ENCODE measurements around the gene OR51B2. TPM values are rescaled to one million over a fixed set of nuclear protein-coding genes. Genes with fewer than 3 reads are reported as not detected.

OR51B2 gene
- total and polyA plus RNA-seq, 10 of the 15 experiments (the other 5 are each of a cell fraction or from before 2014, with no cell fraction given): 0.29 TPM; not detected in 9

DNA sequence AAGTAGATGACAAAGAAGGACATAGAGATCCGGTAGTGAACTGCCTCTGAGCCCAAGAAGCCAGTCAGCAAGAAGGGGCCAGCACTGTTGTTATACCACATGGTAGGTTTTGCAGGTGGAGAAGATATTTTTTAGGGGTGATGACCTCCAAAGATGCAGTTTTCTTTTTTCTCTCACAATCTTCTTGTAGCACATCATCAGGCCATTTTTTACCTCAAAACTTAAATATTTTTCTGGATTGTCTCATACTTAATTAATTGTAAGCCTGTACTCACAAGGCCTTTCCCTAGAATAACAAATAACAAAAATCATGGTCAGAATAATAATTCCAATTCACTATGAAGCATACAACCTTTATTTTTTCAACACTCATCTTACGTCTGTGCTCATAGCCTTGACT is 22.3 kb downstream of the OR51B2 start, which contains the start of gene OR51B4:
TSS of gene OR51B4 (minus strand) at position 101 of the 400 bp plus-strand sequence. CDS start at position 101, 0 bp downstream.
- H3K27me3 ChIP-seq (replicated peaks in 1 of 2; ENCODE audit: control insufficient read depth in 2 of 2, insufficient read depth in 2 of 2, low read length in 1 of 2): no peaks in the 10 kb centered on the region; a peak in 1 of 4 replicates

GRCh38 chr11:5300251-5300650 is 23.8 kb downstream of the OR51B2 start:
- ATAC-seq (no peak), FAIRE-seq (no peak), DNase-seq (ENCODE audit: low read depth, low spot score) (no peak)
- intact Hi-C loops (cut with micrococcal nuclease; ENCODE audit: unreplicated experiment): no loop called here
- H3K4me3 ChIP-seq: no peak overlapping the region
- no peak overlapping the region for H2AFZ ChIP-seq (ENCODE audit: control insufficient read depth, low read depth, low read length)
- H4K20me1 ChIP-seq (ENCODE audit: control insufficient read depth, insufficient read depth): no peaks in the 10 kb centered on the region
- H3K9me3 ChIP-seq (replicated peaks; ENCODE audit: control insufficient read depth, insufficient read depth, low read length): no peaks in the 10 kb centered on the region
- in situ Hi-C loops (cut with MboI): no loop called here
- no peak overlapping the region for H3K4me2 ChIP-seq (ENCODE audit: control insufficient read depth, insufficient read depth)
- H3K27me3 ChIP-seq (replicated peaks in 1 of 2; ENCODE audit: control insufficient read depth in 2 of 2, insufficient read depth in 2 of 2, low read length in 1 of 2): no peaks in the 10 kb centered on the region
- TF ChIP-seq TCF12 (IDR thresholded peaks at IDR 0.05; ENCODE audit: low read depth, low read length) (no peak), MEF2B (IDR thresholded peaks at IDR 0.05; ENCODE audit: partially characterized antibody, poor library complexity, severe bottlenecking) (no peak), USF1 (IDR thresholded peaks at IDR 0.05; ENCODE audit: borderline replicate concordance, extremely low read length, insufficient read depth, low read depth, low read length) (no peak)
- H3K9ac ChIP-seq (ENCODE audit: control insufficient read depth, insufficient read depth, low read length): no peak overlapping the region
- BruUV-seq (replicated peaks): no TSS peak
- ChIA-PET SMC1A (ENCODE audit: uncharacterized antibody, unreplicated experiment) (no interaction called here), POLR2A (no interaction called here), CTCF (interaction anchor here (0.6 to 0.7 kb wide), 2 partner anchors 15 to 16 kb away, joined by 3 to 4 read pairs; no protein-coding TSS in a partner anchor), RAD21 (ENCODE audit: unreplicated experiment) (no interaction called here)
- H3K27ac ChIP-seq (ENCODE audit: control insufficient read depth, insufficient read depth): no peak overlapping the region
- H3K79me2 ChIP-seq (ENCODE audit: control insufficient read depth, insufficient read depth, low read length): no peaks in the 10 kb centered on the region
- H3K36me3 ChIP-seq (ENCODE audit: control insufficient read depth in 2 of 2, insufficient read depth in 2 of 2, low read length in 1 of 2): no peaks in the 10 kb centered on the region
- H3K4me1 ChIP-seq (ENCODE audit: control insufficient read depth, insufficient read depth, low read length): no peaks in the 10 kb centered on the region
- 7% methylated on average over 3 of the region's 3 CpGs for WGBS (ENCODE audit: insufficient coverage, insufficient replicate concordance, low lambda C conversion rate, missing lambda C conversion rate)

More for the DNA sequence above, 22.3 kb downstream of the OR51B2 start, which contains the start of gene OR51B4:
- SMC1A ChIA-PET (ENCODE audit: uncharacterized antibody, unreplicated experiment): no interaction called here
- TF ChIP-seq ZZZ3 (IDR thresholded peaks at IDR 0.05; ENCODE audit: control insufficient read depth, insufficient read length, low read depth) (no peak), ZNF24 (IDR thresholded peaks at IDR 0.05) (no peak), STAT3 (IDR thresholded peaks at IDR 0.05; ENCODE audit: low read depth, low read length) (no peak), IRF4 (IDR thresholded peaks at IDR 0.05; ENCODE audit: low read depth, low read length) (no peak), HDAC6 (IDR thresholded peaks at IDR 0.05; ENCODE audit: unreplicated experiment) (no peak)
- in situ Hi-C loops (cut with MboI): no loop called here
- H3K9me3 ChIP-seq (replicated peaks; ENCODE audit: control insufficient read depth, insufficient read depth, low read length): no peaks in the 10 kb centered on the region
- no peaks in the 10 kb centered on the region for H3K79me2 ChIP-seq (ENCODE audit: control insufficient read depth, insufficient read depth, low read length)
- BruUV-seq (replicated peaks): no TSS peak
- FAIRE-seq: no peak
- WGBS (ENCODE audit: insufficient coverage, insufficient replicate concordance, low lambda C conversion rate, missing lambda C conversion rate): 56% methylated on average over 2 of the region's 2 CpGs
- no peak for ATAC-seq
- POLR2A ChIA-PET: no interaction called here
- H3K36me3 ChIP-seq (ENCODE audit: control insufficient read depth in 2 of 2, insufficient read depth in 2 of 2, low read length in 1 of 2): no peaks in the 10 kb centered on the region
- H3K4me2 ChIP-seq (ENCODE audit: control insufficient read depth, insufficient read depth): no peak within 1 kb of the TSS
- intact Hi-C loops (cut with micrococcal nuclease; ENCODE audit: unreplicated experiment): no loop called here
- H3K9ac ChIP-seq (ENCODE audit: control insufficient read depth, insufficient read depth, low read length): no peak within 1 kb of the TSS
- CTCF ChIA-PET: no interaction called here
- no peaks in the 10 kb centered on the region for H4K20me1 ChIP-seq (ENCODE audit: control insufficient read depth, insufficient read depth)
- H3K27ac ChIP-seq (ENCODE audit: control insufficient read depth, insufficient read depth): no peak within 1 kb of the TSS
- H2AFZ ChIP-seq (ENCODE audit: control insufficient read depth, low read depth, low read length): no peak within 1 kb of the TSS
- RAD21 ChIA-PET (ENCODE audit: unreplicated experiment): no interaction called here
- no peak for DNase-seq (ENCODE audit: low read depth, low spot score)
- no peak within 1 kb of the TSS for H3K4me3 ChIP-seq
- H3K4me1 ChIP-seq (ENCODE audit: control insufficient read depth, insufficient read depth, low read length): no peaks in the 10 kb centered on the region

Data from GM12878 (cell line).